Activated T-cell treated with anti-CD3 and anti-CD28 coated beads for 1 hour (primary cell): Measurements from ENCODE around the gene FN3K.

Experiments used
- DNase-seq: peaks from one replicate; pipeline ENCODE4 v3.0.0-alpha.2; 2020; ENCODE audit warnings: low read depth

FN3K gene

DNA sequence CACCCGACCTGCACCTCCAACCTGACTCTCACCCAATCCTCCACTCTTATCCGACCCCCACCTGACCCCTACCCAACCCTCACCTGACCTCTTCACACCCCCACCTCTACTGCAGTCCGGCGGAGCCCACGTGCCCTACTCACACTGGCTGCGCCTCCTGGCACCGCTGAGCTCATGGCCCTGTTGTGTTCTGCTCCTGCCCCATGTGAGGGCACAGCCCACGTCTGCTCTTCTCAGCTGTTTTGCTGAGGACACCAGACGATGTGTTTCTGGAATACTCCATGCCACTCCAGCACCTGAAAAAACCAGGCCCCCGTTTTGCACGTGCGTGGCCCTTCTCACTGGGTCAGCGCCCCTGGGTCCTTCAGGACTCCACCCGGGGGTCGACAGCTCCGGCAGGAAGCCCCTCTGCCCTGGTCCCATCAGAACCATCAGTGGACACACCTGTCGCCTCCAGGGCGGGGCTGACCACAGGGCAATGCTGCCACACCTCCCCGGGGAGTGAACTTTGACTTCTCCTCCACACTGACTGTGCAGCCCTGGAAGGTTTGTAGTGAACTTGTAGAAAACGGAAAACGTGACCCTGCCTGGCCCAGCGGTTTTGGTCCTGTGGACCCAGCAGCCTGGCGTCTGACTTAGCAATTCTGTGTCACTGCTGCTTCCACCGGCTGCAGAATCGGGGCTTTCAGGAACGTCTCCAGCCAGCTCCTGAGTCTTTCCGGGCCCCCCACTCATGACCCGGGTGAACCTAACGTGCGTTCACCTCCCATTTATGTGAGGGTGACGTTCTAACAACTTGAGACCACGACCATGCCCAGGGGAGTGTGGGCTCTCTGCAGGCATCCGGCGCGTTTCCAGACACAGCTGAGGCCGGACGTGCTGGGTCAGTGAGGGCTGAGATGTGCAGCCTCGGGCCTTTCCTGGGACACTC, 31.2 kb upstream of the FN3K start:
- no peak for DNase-seq

DNA sequence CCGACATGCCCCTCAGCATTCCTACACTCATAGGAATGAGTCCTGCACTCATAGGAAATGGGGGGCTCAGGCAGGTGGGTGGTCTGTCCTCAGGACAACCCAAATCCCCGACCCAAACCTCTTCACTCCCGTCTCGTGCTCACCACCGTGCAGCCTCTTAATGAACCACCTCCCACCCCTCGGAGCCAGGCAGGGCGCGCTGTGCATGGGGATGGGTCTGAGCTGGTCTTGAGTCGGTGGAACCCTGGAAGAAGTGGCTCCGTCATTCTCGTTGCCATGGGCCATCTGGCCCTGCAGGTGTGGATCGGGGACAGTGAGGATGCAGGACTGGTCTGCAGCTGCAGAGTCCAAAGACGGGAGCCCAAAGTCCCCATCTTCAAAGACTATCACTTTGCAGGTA, 30.5 kb upstream of the FN3K start:
- no peak for DNase-seq

DNA sequence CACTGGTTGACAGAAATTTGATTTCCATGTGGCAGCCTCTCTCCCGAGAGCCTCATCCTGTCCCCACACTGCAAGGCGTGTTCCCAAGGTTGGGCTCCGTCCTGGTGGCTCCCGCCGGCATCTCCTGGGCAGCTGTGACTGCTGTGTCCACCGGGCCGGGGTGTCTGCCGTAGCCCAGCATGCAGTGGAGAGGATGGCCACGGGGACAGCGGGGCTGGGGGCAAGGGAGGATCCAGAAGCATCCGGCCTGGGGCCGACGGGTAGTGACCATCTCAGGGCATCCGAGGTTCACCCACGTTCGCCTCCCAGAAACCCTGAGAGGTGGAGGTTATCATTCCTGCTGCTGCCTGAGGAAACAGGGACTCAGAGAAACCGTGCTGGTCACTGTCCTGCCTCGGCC, 29.7 kb upstream of the FN3K start:
- no peak for DNase-seq

DNA sequence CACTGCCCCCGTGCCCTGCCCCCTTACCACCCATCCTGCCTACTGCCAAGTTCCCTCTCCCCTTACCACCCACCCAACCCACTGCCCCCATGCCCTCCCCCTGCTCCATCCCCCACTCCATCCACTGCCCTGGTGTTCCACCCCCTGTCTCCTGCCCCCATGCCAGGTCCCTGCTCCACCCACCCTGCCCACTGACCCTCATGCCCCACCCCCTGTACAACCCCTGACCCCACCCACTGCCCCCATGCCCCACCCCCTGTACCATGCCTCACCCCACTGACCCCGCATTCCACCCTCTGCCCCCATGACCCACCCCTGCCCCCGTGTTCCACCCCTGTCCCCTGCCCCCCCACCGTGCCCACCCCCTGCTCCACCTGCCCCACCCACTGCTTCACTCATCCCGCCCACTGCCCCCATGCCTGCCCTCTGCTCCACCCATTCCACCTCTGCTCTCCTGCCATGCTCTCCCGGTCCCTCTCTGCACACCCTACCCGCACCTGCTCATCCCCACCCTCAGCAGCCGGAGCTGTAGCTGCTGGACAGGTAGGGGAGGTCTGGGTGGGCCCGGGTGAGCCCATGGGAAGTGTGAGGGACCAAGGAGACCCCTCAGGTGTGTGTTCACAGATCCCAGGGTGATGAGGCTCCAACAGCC, 26.3 kb upstream of the FN3K start:
- no peak for DNase-seq

- DNase-seq: no peak
These were observed 25.5 kb upstream of the FN3K start for GRCh38 chr17:82709676-82710498.

GRCh38 chr17:82710499-82711232, 24.7 kb upstream of the FN3K start:
- no peak for DNase-seq

DNA sequence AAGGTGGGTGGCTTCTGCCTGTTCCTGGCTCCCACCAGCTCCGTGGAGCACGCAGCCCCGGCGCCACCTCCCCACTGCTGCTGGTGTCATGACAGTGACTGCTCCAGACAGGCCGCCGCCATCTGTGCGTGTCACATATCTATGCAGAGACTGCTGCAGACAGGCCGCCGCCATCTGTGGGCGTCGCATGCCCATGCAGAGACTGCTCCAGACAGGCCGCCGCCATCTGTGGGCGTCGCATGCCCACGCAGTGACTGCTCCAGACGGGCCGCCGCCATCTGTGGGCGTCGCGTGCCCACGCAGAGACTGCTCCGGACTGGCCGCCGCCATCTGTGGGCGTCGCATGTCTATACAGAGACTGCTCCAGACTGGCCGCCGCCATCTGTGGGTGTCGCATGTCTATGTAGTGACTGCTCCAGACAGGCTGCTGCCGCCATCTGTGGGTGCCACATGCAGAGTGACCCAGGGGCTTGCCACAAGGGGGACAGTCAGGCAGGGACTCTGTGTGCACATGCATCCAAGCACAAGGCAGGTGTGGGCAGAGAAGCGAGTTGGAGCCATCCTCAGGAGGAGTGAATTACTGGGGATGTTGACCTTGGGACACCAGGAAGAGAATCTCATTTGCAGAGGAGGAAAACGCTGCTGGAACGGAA, 22.2 kb upstream of the FN3K start:
- no peak for DNase-seq

GRCh38 chr17:82716203-82717010, 19.0 kb upstream of the FN3K start, which contains the start of gene FN3KRP:
TSS of gene FN3KRP (plus strand) at chr17:82716706. CDS start at chr17:82716756, 50 bp downstream.
- peak; percentile 93 for DNase-seq

DNA sequence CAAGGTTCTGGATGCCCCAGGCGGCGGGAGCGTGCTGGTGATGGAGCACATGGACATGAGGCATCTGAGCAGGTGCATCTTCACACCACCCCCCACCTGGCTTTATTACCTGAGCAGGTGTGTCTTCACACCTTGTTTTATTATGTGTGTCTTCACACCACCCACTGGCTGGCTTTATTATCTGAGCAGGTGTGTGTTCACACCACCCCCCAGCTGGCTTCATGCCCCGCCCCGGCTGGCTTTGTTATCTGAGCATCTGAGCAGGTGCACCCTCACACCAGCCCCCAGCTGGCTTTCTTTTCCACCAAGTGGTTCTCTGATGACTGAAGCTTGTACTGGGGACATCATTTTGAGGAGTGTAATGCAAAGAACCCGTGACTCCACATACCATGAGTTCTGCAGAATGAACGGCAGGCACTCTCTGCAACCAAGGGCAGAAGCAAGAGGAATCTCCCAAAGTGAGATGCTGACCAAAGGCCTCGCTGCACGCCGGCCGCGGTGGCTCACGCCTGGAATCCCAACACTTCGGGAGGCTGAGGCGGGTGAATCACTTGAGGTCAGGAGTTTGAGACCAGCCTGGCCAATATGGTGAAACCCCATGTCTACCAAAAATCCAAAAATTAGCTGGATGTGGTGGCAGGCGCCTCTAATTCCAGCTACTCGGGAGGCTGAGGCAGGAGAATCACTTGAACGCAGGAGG, 16.3 kb upstream of the FN3K start:
- DNase-seq: no peak

DNA sequence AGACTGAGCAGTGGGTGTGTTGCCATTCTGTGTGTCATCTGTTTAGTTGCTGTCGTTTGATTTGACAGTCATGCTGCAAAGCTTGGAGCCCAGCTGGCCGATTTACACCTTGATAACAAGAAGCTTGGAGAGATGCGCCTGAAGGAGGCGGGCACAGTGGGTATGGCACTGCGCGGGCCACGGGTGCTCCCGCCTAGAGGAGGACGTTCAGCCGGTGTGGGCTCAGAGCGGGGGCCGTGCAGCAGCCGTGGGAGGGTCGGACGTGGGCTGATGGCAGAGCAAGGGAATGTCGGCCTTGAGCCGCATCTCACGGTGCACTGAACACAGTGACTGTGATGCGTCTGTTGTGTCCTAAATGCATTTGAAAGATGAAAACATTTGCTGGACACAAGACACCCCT, 15.2 kb upstream of the FN3K start:
- DNase-seq: no peak

DNA sequence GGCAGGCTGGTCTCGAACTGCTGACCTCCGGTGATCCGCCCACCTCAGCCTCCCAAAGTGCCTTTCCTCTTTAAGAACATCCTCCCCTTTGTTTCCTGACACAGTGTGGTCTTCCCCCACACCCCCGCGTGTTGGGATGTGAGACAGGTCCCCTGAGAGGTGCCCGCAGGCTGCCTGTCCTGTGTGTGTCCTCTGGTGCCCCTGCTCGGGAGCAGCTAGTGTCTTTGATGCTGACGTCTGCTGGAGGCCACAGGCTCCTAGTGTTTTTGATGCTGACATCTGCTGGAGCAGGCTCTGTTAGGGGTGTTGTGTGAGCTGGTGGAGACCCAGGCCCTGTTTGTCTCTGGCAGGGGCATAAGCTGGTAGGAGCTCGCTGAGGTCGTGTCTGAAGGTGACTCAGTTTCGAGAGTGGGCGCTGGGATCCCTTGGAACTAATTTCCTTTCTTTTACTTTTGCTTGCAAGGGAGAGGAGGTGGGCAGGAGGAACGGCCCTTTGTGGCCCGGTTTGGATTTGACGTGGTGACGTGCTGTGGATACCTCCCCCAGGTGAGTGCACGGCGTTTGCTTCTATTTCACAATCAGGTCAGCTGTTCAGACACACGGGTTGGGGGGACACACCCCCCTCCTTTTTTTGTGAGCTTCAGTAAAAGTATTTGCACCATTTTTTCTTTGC, 12.9 kb upstream of the FN3K start:
- DNase-seq: no peak

DNA sequence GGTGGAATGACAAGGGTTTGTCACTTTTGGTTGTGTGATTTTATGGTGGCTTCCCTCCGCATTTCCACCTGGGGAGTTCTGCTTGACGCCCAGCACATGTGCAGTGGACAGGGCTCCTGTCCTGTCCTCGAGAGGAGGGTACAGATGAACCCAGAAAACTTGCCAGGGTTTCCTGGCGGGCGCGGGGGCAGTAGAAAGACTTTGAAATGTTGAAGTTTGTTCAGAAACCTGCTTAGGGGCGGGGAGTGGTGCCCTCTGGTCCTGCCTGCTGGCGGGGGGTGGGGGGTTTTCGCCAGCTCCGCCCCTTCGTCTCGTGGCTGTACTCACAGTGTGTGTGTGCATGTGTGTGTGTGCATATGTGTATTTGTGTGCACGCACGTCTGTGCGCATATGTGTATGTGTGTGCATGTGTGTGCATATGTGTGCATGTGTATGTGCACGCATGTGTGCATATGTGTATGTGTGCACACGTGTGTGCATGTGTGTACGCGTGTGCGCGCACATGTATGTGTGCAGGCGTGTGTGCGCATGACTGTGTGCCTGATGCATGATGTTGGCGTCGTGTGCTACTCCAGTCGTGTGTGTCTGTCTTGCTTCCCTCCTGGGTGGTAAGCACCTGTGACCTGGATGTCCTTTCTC, 12.1 kb upstream of the FN3K start:
- no peak for DNase-seq

DNA sequence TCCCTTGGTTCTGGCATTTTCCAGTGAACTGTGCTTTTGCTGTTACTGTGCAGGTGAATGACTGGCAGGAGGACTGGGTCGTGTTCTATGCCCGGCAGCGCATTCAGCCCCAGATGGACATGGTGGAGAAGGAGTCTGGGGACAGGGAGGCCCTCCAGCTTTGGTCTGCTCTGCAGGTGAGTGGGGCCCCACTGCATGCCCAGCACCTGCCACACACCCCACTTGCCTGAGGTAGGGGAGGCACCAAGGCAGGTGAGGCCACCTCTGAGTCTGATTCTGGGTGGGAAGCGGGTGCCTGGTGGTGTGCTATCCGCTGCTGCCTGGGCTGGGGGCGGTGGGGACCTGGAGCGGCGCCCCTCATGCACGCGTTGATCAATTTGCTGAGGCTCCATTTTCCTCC, 9.0 kb upstream of the FN3K start:
- DNase-seq: no peak

DNA sequence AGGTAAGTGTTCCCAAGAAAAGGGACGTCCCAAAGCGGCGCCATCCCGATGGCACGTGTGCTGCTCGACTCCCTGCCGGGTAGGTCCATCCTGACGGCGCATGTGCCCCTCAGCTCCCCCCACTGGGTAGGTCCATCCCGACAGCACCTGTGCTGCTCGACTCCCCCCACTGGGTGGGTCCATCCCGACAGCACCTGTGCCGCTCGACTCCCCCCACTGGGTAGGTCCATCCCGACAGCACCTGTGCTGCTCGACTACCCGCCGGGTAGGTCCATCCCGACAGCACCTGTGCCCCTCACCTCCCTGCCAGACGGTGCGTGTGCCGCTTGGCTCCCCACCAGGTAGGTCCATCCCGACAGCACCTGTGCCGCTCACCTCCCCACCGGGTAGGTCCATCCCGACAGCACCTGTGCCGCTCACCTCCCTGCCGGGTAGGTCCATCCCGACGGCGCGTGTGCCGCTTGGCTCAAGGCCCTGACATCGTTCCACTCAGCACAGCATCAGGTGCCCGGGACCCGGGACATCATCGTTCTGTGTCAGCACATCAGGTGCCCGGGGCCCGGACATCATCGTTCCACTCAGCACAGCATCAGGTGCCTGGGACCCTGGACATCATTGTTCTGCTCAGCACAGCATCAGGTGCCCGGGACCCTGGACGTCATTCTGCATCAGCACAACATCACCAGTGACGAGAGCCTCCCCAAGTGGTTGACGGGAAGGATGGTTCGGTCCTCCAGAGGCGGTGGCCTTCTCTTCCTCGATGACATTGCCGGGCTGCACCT, 5.7 kb upstream of the FN3K start:
- no peak for DNase-seq

DNA sequence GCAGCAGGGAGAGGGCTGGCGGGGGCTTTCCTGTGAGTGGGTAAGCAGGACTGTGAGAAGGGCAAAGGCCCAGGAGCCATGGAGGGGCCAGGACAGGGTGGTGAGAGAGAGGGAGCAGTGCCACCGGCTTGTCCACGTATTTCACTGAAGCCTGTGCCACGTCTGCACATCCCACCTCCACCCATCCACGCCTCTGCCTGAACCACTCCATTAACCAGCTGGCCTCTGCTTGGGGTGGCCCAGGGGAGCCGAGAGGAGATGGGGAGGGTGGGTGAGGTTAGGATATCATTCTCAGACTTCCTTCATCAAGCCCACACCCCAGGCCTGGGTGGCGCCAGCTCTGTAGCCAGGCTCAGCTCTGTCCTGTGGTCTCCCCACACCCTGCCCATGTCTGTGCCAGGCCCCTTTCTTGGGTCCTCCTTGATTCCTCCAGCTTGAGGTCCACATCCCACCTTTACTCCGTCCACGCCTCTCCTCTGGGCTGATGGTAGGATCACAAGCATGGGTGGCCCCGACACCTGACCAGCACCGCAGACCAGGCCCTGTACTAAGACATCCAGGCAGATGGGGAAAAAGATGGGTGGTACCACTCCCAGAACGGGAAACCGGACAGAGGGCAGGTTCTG, 3.2 kb upstream of the FN3K start:
- DNase-seq: no peak

GRCh38 chr17:82736511-82737185, 1.2 kb downstream of the FN3K start:
- DNase-seq: no peak
